HG02981 (cell line): ENCODE data around the gene ATP1B3.
"Not testable (repeated sequence)": the region's sequence is repeated elsewhere in the genome, so short reads cannot be mapped to it uniquely, and the experiment has no call there.

Experiments used
- ATAC-seq: cut with Tn5 transposase; IDR thresholded peaks from one replicate; pipeline ENCODE4 v1.9.1; 2021; ENCODE audit warnings: mild to moderate bottlenecking, moderate library complexity; ENCODE audit not compliant: unreplicated experiment

Gene ATP1B3

GRCh38 chr3:141860086-141860669 is 16.3 kb upstream of the ATP1B3 start:
- ATAC-seq, result no peak

GRCh38 chr3:141860766-141861513 is 15.5 kb upstream of the ATP1B3 start:
- ATAC-seq, result no peak

GRCh38 chr3:141862279-141862816 is 14.1 kb upstream of the ATP1B3 start:
- no peak for ATAC-seq

DNA sequence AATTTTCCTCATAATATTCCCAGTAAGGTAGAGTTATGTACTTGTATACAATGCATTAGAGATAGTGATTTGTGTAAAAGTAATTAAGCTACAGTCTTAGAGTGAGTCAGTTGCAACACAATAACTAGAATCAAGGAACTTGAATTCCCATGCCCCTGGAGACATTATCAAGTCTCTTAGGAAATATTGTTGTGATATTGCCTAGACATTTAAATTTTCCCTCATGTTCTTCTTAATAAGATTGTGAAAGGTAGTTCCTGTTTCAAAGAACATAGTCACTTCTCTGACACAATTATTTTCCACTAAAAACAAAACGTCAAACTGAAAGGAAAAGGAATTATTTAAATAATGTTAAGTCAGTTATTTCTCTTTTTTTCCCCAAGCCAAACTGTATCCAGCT is 13.0 kb upstream of the ATP1B3 start:
- no peak for ATAC-seq

DNA sequence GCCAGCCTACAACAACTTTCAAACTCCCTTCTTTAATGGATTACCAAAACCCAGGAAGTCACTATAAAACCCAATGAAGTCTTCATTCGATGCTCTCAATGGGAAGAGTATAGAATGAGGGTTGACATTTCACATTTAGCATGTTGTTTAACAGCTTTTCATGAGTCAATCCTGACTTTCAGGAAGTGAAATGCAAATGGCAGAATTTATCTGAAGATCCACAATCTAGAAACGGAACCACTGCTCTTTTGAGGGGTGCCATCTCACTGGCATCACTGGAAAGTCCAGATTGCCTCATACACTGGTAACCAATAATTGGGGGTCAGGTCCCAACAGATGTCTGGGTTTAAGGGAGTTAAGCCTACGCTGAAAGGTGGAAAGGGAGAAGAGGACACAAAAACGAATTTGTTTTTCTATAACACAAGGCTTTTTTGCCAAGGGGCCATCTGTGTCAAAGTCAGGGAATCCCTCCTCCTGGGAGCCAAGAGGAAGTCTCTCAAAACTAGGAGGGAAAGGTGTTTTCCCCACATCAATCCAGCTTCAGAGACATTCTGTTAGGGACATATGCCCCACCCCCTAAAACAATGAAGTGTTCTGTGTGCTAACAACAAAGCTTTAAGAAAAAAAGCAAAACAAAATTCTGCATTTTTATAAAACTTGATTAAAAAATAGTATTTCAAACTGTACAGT is 12.0 kb upstream of the ATP1B3 start:
- no peak for ATAC-seq

DNA sequence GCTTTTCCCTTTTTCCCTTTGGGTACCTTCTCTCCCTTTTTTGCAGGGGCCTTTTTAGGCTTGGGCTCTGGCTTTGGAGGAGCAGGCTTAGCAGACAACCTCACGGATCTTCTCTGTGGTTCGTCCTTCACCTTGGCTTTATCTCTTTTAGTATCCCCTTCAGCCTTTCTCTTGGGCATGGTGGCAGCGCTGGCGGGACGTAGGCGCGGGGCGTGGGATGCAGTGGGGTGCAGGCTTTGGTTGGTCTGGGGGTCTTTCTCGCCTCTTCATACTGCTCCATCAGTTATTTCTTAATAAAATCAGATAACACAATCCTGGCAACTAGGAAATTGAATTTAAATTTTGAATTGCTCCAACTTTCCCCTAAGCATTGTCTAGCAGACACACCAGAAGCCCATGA is 11.3 kb upstream of the ATP1B3 start:
- no peak for ATAC-seq

DNA sequence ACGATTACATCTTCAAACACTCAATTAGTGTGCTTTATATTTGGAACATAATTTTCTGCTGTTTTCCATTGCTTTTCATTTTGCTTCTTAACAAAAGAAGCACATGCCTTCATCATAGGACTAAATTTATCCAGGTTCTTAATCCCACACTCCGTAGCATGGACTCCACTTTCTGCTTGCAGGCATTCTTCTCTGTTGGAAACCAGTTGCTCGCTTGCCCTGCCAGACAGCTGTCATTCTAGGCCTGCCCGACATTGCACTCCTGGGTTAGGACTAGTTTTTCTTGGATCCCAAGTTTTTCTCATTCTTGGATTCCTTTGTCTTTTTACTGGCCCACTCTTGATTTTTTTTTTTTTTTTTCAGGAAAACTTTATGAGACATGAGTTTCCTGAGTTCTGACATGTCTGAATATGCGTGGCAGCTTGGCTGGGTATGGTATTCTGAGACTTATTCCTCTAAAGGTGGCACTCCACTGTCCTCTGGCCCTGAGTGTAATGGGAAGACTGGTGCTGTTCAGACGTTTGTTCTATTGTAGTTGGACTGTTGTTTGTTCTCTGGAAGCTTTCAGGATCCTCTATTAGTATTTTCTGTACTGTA is 6.3 kb upstream of the ATP1B3 start:
- ATAC-seq, result no peak

DNA sequence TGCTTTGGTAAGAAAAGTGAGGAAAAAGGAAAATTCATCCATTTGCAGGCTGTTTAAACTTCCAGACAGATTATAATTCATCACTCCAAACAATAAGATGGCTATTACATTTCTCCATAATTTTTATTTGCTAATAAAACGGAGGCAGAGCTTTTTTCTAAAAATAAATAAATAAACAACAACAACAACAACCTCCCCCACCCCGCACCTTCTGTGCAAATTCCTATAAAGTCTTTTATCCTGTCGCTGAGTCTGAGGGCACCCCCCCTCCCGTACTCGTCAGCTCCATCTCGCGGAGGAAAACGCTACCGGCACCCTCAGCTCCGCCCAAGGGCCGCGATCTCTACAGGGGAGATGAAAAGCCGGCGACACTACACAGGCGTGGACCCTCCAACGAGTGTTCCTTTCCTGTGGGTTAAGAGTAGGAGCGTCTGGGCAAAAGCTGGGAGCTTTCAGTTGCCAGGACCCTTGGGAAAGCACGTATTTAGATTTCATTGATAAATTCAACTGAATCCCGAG is 1.0 kb upstream of the ATP1B3 start:
- peak; percentile 45 for ATAC-seq

DNA sequence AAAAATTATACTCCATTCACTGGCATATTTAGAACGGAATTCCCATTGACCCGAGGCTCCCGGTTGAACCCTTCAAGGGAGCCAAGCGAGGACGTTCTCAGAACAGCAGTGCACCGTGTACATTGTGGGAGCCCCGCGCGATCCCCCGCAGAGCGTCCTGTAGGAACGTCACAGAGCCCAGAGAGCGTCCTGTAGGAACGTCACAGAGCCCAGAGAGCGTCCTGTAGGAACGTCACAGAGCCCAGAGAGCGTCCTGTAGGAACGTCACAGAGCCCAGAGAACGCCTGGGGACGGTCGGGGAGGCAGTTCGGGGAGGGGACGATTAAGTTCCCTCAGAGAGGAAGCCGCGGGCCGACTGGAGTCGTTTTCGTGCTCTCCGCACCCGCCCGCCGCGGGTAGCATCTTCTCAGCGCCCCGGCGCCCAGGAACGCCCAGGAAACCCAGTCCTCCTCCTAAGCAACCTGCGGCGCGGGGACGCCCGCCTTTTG is 506 bp upstream of the ATP1B3 start:
- peak; percentile 53 for ATAC-seq

- ATAC-seq, result peak; percentile 17
Measured at GRCh38 chr3:141876891-141877621, 613 bp downstream of the ATP1B3 start.

DNA sequence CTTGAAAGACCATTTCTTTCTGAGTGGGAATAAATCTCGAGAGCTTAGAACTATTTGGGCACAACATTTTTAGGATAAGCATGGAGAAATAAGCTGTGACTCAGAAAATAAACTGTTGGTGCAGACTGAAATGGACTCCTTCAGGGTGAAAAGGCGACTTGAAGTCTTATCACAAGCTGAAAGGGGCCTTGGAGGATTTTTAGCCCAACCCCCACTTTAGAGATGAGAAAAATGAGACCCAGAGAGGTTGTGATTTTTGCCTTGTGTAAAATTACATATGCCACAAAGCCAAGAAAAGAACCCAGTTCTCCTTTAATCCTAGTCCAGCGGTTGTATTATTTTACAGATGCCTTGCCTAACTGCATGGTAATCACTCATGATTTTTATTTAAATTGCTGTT is 1.5 kb downstream of the ATP1B3 start:
- ATAC-seq, result no peak

DNA sequence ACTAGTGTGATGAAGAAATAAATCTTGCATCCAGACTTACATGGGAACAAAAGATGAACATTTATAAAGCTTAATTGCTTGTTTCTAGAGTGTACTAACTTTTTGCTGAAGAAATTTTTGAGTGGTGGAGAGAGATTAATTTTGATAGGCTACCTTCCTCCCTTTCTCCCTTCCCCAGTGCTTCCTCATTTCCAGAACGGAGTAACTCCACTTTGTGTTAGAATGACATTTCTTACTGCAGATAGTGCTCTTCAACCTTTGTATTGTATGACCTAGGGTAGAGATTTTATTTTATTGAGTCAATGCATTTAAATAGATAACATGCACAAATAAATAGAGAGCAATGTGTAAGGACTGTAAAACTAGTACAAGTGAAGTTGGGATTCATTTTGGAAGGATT is 1.9 kb downstream of the ATP1B3 start:
- no peak for ATAC-seq

GRCh38 chr3:141878817-141879216 is 2.4 kb downstream of the ATP1B3 start:
- no peak for ATAC-seq

DNA sequence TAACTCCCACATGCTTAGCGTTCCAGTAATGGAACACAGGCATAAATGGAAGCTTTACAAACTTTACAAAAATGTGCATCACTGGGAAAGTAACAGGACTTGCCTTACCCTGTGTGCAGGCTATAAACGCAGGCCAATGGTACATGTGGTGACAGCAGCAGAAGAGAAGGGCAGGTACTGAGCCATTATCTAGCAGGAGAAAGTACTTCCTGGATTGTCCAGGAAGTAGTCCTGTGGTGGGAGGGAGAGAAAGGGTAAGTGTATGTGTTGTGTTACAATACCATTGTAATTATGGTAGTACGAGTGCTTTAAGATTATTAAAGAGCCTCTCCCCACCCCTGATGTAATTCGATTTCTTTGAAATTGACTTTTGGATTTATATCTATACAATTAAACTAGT is 5.3 kb downstream of the ATP1B3 start:
- no peak for ATAC-seq

DNA sequence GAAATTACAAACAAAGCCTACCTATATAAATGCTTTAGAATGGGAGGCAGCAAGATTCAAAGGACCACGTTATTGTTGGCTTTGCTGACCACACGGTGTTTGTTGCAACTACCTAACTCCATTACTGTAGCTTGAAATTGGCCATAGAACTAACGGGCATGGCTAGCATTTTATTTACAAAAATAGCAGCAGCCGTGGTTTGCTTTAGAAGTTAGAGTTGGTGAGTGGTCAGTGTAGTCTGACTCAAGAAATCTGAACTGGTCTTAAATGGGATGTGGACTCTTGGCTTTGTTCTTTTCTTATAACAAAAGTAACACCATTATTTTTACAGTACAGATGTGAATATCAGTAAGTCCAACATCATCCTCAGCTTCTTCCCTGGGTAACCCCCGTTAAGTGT is 10.6 kb downstream of the ATP1B3 start:
- ATAC-seq, result no peak

DNA sequence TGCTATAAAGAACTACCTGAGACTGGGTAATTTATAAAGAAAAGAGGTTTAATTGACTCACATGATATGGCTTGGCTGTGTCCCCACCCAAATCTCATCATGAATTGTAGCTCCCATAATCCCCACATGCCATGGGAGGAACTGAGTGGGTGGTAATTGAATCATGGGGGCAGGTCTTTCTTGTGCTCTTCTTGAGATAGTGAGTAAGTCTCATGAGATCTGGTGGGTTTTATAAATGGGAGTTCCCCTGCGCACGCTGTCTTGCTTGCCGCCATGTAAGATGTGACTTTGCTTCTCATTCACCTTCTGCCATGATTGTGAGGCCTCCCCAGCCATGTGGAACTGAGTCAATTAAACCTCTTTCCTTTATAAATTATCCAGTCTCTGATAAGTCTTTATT is 12.1 kb downstream of the ATP1B3 start:
- not testable (repeated sequence) for ATAC-seq

DNA sequence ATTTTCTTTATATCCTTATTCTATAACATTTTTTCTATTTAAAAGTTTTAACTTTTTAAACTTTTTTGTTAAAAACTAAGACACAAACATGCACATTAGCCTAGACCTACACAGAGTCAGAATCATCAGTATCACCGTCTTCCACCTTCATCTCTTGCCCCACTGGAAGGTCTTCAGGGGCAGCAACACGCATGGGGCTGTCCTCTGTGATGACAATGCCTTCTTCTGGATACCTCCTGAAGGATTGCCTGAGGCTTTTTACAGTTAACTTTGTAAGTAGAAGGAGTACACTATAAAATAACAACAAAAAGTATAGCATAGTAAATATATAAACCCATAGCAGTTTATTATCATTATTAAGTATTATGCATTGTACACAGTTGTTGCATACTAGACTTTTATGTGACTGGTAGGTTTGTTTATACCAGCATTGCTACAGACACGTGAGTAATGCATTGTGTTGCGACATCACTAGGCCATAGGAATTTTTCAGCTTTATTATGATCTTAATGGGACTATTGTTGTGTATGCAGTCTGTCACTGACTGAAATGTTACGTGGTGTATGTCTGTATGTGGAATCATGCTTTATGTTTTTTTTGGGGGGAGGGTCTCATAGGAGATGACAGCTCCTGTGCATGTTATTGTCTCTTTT is 18.2 kb downstream of the ATP1B3 start:
- ATAC-seq, result no peak

- no peak for ATAC-seq
Measured at GRCh38 chr3:141895731-141896130, 19.3 kb downstream of the ATP1B3 start.

- no peak for ATAC-seq
Measured at GRCh38 chr3:141898908-141899307, 22.5 kb downstream of the ATP1B3 start.

DNA sequence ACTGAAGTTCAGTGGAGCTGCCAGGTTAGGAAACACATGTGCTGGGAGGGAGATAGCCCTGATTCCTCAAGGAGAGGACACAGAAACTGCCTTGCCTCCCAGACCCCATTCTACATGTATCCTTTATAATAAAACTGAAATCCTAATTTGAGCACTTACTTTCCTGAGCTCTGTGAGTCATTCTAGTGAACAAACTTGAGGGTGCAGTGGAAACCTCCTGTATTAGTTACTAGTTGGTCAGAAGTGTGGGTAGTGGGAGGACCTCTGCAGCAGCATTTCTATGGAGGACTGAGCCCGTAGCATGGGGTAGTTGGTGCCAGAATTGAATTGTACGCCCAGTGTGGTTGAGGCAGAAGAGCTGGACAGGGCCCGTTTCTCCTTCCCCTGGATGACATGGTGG is 23.9 kb downstream of the ATP1B3 start:
- ATAC-seq, result no peak
